ENCODE data around the gene KIRREL3.

Gene KIRREL3

GRCh38 chr11:126514061-126514693, 486.4 kb downstream of the KIRREL3 start:
- DNase-seq (ENCODE audit: low spot score), result no peak

- no peak for DNase-seq (ENCODE audit: low spot score)
These were observed 487.5 kb downstream of the KIRREL3 start for GRCh38 chr11:126512741-126513715.

GRCh38 chr11:126512251-126512650, 488.3 kb downstream of the KIRREL3 start:
- DNase-seq (ENCODE audit: low spot score), result no peak

DNA sequence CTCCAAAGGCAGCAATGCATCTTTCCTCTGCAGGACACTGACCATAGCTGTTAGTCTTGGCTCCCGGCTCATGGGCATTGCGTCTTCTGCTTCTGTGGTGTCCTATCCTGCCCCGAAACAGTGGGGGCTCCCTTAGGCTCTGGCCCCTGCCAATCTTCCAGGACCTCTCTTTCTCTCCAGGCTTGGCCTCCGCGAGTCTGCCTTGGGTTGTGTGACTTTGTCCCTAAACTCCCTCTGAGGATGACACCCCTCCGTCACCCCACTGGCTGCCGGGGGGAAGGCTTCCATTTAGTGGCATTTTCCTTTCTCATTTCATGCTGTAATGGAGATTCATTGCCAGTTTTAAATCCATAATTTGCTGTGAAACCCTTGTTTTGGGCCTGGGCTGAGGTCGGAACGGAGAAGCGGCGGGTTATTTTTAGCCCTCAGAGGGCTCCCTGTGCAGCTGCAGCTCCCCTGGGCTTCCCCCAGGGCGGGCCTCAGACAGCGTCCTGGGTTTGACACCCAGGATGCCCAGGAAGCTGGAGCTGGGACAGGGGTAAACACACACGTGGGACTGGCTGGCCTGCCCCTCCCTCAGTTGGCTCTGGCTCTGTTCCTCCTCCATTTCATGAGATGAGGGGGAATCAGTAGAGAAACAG, 489.0 kb downstream of the KIRREL3 start:
- DNase-seq (ENCODE audit: low spot score), result no peak

- DNase-seq (ENCODE audit: low spot score), result no peak
These were observed 489.8 kb downstream of the KIRREL3 start for GRCh38 chr11:126510621-126511370.

- DNase-seq (ENCODE audit: low spot score), result no peak
These were observed 492.9 kb downstream of the KIRREL3 start for GRCh38 chr11:126507646-126508045.

- DNase-seq (ENCODE audit: low spot score), result no peak
These were observed 493.8 kb downstream of the KIRREL3 start for GRCh38 chr11:126506789-126507188.

DNA sequence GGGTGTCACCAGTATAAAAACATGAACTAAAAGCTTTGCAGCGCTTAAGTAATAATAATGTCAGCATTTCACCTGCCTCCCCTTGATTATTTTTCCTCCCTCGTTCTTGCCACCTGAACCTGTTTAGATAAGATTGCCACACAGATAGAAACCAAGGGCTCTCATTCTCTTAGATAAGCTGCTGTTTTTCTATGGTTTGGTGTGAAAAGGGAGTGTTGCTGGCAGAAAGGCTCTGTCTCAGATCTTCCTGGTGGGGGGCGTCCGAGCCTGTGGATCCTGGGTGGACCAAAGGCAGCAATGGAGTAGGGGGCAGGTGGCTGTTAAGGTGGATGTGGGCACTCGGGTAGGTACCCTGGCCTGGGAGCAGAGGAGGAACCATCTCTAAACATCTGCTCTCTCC, 497.6 kb downstream of the KIRREL3 start:
- DNase-seq (ENCODE audit: low spot score), result no peak

GRCh38 chr11:126502159-126502558, 498.4 kb downstream of the KIRREL3 start:
- no peak for DNase-seq (ENCODE audit: low spot score)

GRCh38 chr11:126501641-126502040, 498.9 kb downstream of the KIRREL3 start:
- no peak for DNase-seq (ENCODE audit: low spot score)

GRCh38 chr11:126500981-126501380, 499.6 kb downstream of the KIRREL3 start:
- DNase-seq (ENCODE audit: low spot score), result no peak

GRCh38 chr11:126499131-126499752, 501.3 kb downstream of the KIRREL3 start:
- DNase-seq (ENCODE audit: low spot score), result no peak

- DNase-seq (ENCODE audit: low spot score), result no peak
These were observed 502.3 kb downstream of the KIRREL3 start for GRCh38 chr11:126498281-126498680.

DNA sequence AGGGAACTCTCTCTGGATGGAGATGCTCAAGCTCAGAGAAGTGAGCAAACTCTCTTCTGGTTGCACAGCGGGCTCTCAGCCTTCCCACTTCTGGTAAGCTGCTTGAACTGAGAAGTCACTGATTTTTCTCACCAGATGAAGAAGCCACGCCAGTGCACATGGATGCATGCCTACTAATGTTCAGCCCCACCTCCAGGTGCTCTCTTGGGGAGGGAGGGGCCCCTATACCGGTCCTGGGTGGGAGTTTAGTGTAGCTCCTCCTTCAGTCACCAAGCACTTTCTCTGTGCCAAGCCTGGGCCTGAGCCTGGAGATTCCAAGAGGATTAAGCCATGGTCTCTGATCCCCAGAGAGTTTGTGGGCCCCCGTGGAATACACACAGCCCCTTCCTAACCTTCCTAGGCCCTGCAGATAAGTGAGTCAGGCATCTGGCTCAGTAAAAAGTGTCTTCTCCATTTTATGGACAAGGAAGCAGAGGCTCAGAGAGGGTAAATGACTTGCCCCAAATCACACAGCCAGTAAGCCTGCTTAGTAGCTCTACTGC, 502.9 kb downstream of the KIRREL3 start:
- DNase-seq (ENCODE audit: low spot score), result no peak

DNA sequence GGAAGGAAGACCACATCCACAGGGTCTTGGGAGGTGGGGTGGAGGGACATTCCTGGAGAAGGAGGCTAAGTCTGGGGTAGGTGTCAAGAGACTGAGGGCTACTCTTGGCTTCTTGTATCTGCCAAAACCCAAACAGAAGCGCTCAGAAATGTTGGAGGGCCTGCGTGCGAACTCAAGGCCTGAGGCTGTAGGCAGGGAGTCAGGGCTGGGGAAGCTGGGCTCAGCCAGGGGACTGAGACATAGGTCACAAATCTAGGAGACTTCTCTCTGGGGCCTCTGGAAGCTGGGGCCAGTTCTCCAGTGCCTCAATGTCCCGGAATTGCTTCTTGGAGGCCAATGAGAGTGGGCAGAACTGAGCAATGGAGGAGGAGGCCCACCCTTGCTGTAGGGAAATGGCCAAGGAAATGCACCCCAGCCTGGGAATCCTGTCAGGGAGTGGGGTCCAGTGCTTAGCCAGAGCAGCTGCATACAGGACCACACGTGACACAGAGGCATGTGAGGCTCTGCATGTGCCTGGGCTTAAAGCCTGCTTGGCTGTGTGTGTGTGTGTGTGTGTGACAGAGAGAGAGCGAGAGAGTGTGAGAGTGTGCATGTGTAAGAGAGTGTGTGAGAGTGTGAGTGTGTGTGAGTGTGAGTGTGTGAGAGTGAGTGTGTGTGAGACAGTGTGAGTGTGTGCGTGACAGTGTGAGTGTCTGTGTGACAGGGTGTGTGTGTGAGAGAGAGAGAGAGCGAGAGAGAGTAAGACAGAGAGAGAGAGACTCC, 503.8 kb downstream of the KIRREL3 start:
- no peak for DNase-seq (ENCODE audit: low spot score)

DNA sequence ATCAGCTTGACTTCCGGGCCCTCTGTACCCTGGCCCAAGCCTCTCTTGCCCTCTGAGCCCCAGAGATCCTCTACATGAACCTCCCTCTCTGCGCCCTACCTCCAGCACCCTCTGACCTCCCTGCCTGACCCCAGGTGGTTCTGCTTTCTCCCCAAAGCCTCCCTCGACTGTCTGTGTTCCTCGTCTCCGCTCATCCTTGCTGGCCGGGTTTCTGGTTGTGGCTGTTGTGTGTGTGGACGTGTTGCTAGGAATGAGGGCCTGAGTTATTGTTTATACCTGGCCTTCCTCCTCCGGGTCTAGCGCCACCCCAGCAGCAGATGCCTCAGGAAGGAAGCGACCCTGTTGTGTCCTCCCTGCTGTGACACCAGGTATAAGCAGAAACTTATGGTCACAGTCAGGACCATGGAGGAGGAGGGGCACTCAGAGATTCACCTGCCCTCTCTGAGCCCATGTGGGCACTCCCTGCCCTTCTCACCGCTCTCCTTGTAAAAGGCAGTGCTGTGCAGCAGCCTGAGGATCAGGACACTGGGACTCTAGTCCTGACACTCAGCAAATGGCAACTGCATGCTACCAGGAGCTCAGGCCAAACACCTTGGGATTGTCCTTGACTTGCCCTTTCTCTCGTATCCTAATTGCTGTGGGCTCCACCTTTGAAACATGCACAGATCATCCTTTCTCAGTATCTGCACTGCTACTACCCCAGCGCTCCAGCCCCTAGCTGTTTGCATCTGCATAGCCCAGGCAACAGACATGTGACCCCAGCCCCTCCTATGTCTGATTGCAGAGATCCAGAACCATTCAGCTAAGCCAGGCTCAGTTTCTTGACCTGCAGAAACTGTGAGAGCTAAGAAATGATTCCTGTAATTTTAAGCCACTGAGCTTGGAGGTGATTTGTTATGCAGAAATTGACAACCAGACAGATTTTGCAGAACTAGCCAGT, 505.0 kb downstream of the KIRREL3 start:
- no peak for DNase-seq (ENCODE audit: low spot score)

DNA sequence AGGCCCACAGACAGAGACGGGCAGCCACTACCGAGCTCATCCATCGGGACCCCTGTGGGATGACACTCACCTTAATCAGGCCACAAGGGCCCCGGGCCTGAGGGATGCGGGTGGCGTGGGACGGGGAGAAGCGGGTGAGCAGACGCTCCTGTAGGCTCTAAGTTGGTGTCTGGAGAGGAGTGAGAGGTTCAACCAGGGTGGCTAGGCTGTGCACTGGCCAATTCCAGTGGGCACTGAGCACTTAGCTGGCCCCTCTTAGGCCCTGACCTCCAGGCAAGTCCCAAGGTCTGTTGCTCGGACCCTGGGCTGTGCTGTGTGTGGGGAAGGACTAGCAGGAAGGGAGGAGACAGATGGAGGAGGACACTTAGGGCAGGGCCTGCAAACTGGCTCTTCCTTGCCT, 505.7 kb downstream of the KIRREL3 start:
- DNase-seq (ENCODE audit: low spot score), result no peak

DNA sequence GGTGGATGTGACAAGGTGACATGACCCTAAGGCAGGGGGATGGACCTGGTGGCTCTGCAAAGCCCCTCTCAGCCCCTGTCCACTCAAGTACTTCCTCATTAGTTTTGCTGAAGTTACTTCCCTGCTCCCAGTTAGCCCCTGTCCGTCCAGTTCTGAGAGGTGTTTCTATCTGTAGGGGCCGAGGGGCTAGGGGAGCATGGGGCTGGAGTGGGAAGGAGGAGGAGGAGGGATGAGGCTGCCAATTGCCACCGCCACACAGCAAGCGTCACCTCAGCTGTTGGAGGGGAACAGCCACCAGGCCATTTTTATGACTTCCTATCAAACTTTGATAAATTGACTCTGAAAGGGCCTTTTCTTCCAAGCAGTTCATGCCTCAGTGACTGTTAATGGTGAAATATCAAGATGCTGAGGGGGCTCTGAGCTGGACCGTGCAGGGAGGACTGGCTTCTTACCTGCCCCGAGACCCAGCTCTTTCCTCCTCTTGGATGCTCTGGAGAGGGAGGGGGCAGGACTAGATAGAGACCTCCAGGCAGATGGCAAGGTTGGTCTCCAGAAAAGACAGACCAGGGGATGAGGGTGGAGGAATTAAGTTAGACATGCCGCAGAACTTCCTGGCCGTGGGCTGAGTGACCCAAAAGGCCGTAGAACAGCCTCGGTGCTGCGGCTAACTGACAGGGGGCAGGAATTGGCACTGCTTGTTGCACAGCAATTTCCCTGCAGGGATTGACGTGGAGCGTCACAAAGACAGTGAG, 508.1 kb downstream of the KIRREL3 start:
- no peak for DNase-seq (ENCODE audit: low spot score)
